HTR-8/SVneo (cell line): ENCODE measurements around the gene SNX25.
"Not testable (repeated sequence)": the region's sequence is repeated elsewhere in the genome, so short reads cannot be mapped to it uniquely, and the experiment has no call there.

Experiments used
- DNase-seq: peaks from one replicate; pipeline ENCODE4 v3.0.0; 2011; ENCODE audit warnings: low spot score, mixed read lengths; ENCODE audit not compliant: insufficient read length
- FAIRE-seq: peaks from 2 replicates; lab custom pipeline; 2011; peaks lifted over from hg19 to GRCh38; lab: Jason Lieb, UNC

Gene SNX25

GRCh38 chr4:185209031-185209851 is at the start of gene SNX25:
Gene SNX25 (plus strand): TSS chr4:185209598. CDS start chr4:185209827, 229 bp downstream.
- FAIRE-seq (peak; percentile 96), DNase-seq (peak; percentile 75)

- FAIRE-seq (no peak), DNase-seq (no peak)
Measured at GRCh38 chr4:185165605-185166063, 43.8 kb upstream of the SNX25 start.

GRCh38 chr4:185167234-185167633 is 42.2 kb upstream of the SNX25 start:
- FAIRE-seq (no peak), DNase-seq (no peak)

GRCh38 chr4:185171373-185172071 is 37.9 kb upstream of the SNX25 start:
- DNase-seq (no peak), FAIRE-seq (no peak)

- no peak for FAIRE-seq
- no peak for DNase-seq
Measured at GRCh38 chr4:185179488-185179887, 29.9 kb upstream of the SNX25 start.

GRCh38 chr4:185182239-185182638 is 27.2 kb upstream of the SNX25 start:
- no peak for DNase-seq
- no peak for FAIRE-seq

GRCh38 chr4:185183622-185184281 is 25.6 kb upstream of the SNX25 start:
- FAIRE-seq (no peak), DNase-seq (peak; percentile 73)

GRCh38 chr4:185186769-185187168 is 22.6 kb upstream of the SNX25 start:
- no peak for FAIRE-seq
- no peak for DNase-seq

- FAIRE-seq (no peak), DNase-seq (no peak)
Measured at GRCh38 chr4:185189606-185190305, 19.6 kb upstream of the SNX25 start.

- DNase-seq (no peak), FAIRE-seq (peak; percentile 48)
Measured at GRCh38 chr4:185190306-185190856, 19.0 kb upstream of the SNX25 start.

- DNase-seq (no peak), FAIRE-seq (peak; percentile 31)
Measured at GRCh38 chr4:185192059-185192458, 17.3 kb upstream of the SNX25 start.

- DNase-seq (no peak), FAIRE-seq (peak; percentile 4)
Measured at GRCh38 chr4:185194924-185195888, 14.2 kb upstream of the SNX25 start.

- DNase-seq (no peak), FAIRE-seq (no peak)
Measured at GRCh38 chr4:185196437-185196836, 13.0 kb upstream of the SNX25 start.

GRCh38 chr4:185198189-185198588 is 11.2 kb upstream of the SNX25 start:
- FAIRE-seq, DNase-seq: not testable (repeated sequence)

GRCh38 chr4:185201977-185202962 is 7.1 kb upstream of the SNX25 start:
- DNase-seq (no peak), FAIRE-seq (no peak)

- DNase-seq (no peak), FAIRE-seq (no peak)
Measured at GRCh38 chr4:185202984-185203485, 6.4 kb upstream of the SNX25 start.

GRCh38 chr4:185203486-185204237 is 5.7 kb upstream of the SNX25 start, which contains the start of gene CFAP97:
Gene CFAP97 (minus strand): TSS chr4:185204000. CDS start chr4:185191196, 12,804 bp downstream.
- DNase-seq = peak; percentile 70
- no peak for FAIRE-seq
